Cardiac muscle cell (in vitro differentiated cells and primary cell): ENCODE data around the gene ZMPSTE24. TPM values are rescaled to one million over a fixed set of nuclear protein-coding genes. Genes with fewer than 3 reads are reported as not detected.
A peak's percentile ranks its signal among the peaks of the same experiment; 100 is the strongest.

Source experiments
- DNase-seq, 2 donors: peaks; one replicate each; pipeline versions ENCODE4 v3.0.0 to v3.0.0-alpha.2; 2010 to 2017; ENCODE audit warnings: low read depth in 1 of 2, low spot score in 1 of 2
- H3K27ac ChIP-seq: fragments of 200-600 bp; sonication (generic); 2 replicates; pipeline ENCODE4 v1.5.1; 2016
- H3K27me3 ChIP-seq: fragments of 200-600 bp; sonication (generic); 2 replicates; pipeline ENCODE4 v1.6.0; 2016; ENCODE audit warnings: control low read depth
- H3K36me3 ChIP-seq: fragments of 200-600 bp; sonication (generic); 2 replicates; pipeline ENCODE4 v1.5.1; 2016; ENCODE audit warnings: control low read depth
- H3K4me1 ChIP-seq: fragments of 200-600 bp; sonication (generic); 2 replicates; pipeline ENCODE4 v1.8.1; 2017; ENCODE audit warnings: low read depth, mild to moderate bottlenecking, mixed run types
- H3K4me3 ChIP-seq: fragments of 200-600 bp; sonication (generic); 2 replicates; pipeline ENCODE4 v1.5.1; 2016; ENCODE audit warnings: mild to moderate bottlenecking
- H3K9me3 ChIP-seq: fragments of 200-600 bp; sonication (generic); 2 replicates; pipeline ENCODE4 v1.5.1; 2017; ENCODE audit warnings: low read depth, mild to moderate bottlenecking, control low read depth
- polyA plus RNA-seq: library from polyadenylated mRNA; unstranded; fragments of >200 nt; fragmentation: Nextera tagmentation; extraction: Ambion mirVana; gene quantifications from 2 replicates; pipeline ENCODE4 v1.2.1, GENCODE V29; 2016
- total RNA-seq: library from RNA; depleted of rRNA; stranded (reverse); fragments of >200 nt; gene quantifications from 2 replicates; pipeline ENCODE4 v1.2.3, GENCODE V29; 2016
- TF ChIP-seq, protein P1 (sequence below): IDR thresholded peaks from 2 replicates; pipeline ENCODE4 v1.5.1; 2012; ENCODE audit warnings: low read depth, mild to moderate bottlenecking, low read length

The ZMPSTE24 gene
- total and polyA plus RNA-seq, 2 experiments from 2014 or later, result 8.4 to 24.0 TPM

DNA sequence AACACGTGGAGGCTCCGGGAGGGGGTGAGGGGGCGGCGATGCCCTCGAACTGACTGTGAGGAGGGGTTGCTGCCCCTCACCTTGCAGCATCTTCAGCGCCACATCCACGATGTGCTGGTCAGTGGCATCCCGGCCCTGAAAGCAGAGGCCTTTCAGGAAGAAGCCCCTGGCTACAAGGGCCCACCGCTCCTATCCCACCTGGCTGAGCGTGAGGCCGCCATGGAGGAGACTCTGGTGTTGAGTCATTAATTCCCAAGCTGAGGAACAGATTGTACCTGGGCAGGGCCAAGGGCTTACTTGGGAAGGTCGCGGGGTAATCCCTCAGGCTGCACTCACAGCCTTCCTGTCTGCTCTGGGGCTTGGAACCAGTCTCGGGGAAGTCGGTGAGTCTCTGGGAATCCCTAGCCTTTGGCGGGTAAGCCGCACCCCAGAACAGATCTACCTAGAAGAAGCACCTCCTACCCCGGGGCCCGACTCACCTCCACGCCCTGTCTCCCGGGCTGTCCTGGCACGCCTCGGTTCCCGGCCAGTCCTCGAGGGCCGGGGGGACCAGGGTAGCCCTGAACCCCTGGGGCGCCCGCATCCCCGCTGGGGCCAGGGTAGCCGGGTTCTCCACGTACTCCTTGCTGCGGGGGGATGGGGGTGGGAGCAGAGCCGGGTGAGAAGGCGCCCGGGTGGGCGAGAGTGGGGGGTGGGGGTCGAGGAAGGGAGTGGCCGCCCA is 45.2 kb downstream of the ZMPSTE24 start:
- no peaks in the 10 kb centered on the region for H3K9me3 ChIP-seq
- no peaks in the 10 kb centered on the region for H3K36me3 ChIP-seq
- H3K27me3 ChIP-seq, result no peaks in the 10 kb centered on the region
- no peaks in the 10 kb centered on the region for H3K4me1 ChIP-seq
- H3K4me3 ChIP-seq, result no peak overlapping the region
- no peak for DNase-seq
- no peak overlapping the region for H3K27ac ChIP-seq
- TF ChIP-seq, protein P1, sequence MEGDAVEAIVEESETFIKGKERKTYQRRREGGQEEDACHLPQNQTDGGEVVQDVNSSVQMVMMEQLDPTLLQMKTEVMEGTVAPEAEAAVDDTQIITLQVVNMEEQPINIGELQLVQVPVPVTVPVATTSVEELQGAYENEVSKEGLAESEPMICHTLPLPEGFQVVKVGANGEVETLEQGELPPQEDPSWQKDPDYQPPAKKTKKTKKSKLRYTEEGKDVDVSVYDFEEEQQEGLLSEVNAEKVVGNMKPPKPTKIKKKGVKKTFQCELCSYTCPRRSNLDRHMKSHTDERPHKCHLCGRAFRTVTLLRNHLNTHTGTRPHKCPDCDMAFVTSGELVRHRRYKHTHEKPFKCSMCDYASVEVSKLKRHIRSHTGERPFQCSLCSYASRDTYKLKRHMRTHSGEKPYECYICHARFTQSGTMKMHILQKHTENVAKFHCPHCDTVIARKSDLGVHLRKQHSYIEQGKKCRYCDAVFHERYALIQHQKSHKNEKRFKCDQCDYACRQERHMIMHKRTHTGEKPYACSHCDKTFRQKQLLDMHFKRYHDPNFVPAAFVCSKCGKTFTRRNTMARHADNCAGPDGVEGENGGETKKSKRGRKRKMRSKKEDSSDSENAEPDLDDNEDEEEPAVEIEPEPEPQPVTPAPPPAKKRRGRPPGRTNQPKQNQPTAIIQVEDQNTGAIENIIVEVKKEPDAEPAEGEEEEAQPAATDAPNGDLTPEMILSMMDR, result no peak

DNA sequence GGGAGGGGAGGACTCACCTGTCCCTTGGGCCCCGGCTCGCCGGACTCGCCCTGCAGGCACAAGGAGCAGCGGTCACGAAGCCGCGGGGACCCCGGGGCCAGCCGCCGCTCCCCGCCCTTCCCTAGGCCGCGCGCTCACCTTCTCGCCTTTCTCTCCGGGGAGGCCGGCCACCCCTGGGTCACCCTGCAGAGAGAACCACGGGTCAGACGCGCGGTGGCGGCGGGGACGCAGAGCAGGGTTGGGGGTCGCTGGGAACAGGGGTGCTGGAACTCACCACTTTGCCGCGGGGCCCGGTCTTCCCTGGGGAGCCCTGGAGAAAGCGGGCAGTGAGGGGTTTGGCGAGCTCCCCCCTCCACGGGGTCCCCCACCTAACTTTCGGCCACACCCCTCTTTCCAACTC is 45.8 kb downstream of the ZMPSTE24 start:
- no peaks in the 10 kb centered on the region for H3K27me3 ChIP-seq
- H3K4me3 ChIP-seq, result no peak overlapping the region
- H3K9me3 ChIP-seq, result no peaks in the 10 kb centered on the region
- H3K27ac ChIP-seq, result no peak overlapping the region
- no peaks in the 10 kb centered on the region for H3K4me1 ChIP-seq
- no peaks in the 10 kb centered on the region for H3K36me3 ChIP-seq
- no peak for DNase-seq
- TF ChIP-seq, protein P1, result no peak

DNA sequence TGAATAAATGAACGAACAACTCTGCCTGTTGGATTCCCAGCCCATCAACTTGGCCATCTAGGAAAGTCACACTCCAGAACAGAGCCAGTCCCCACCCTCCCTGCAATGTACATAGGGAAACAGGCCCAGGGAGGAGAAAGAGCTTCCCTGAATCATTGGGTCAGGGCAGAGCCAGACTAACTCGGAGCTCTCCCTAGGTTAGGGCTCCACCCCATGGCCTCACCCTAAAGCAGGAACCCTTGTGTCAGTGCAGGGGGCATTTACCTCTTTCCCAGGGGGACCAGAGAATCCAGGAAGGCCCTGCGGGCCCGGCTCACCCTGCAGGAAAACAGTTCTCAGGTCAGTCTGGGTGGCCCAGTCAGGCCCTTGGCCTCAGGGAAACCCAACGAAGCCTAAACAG is 47.4 kb downstream of the ZMPSTE24 start:
- H3K4me3 ChIP-seq, result no peak overlapping the region
- no peak overlapping the region for H3K27ac ChIP-seq
- H3K27me3 ChIP-seq, result no peaks in the 10 kb centered on the region
- H3K36me3 ChIP-seq, result no peaks in the 10 kb centered on the region
- H3K4me1 ChIP-seq, result no peaks in the 10 kb centered on the region
- peak in 1 of 2 donors; percentile 16 for DNase-seq
- TF ChIP-seq, protein P1, result no peak
- no peaks in the 10 kb centered on the region for H3K9me3 ChIP-seq

DNA sequence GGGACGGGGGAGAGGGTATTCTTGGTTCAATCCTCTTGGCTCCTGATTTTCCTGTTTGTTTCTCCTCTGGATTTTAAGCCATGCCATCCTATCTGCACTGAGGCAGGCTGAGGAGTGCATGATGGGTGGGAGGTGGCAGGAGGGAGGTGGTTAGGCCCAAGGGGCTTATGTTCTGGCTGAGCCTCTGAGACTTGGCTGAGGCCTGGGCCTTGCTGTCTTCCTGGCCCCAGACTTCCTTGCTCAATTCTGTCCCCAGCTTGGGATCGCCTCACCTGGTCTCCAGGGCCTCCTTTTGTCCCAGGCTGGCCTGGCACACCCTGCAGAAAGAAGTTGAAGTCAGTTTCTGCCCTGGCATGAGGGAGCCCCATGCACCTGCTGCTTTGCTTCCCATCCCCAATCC is 47.8 kb downstream of the ZMPSTE24 start:
- Histone ChIP-seq H3K27ac (no peak overlapping the region), H3K4me1 (no peaks in the 10 kb centered on the region), H3K4me3 (no peak overlapping the region), H3K9me3 (no peaks in the 10 kb centered on the region), H3K36me3 (no peaks in the 10 kb centered on the region), H3K27me3 (no peaks in the 10 kb centered on the region)
- TF ChIP-seq, protein P1, result no peak
- DNase-seq, result no peak

DNA sequence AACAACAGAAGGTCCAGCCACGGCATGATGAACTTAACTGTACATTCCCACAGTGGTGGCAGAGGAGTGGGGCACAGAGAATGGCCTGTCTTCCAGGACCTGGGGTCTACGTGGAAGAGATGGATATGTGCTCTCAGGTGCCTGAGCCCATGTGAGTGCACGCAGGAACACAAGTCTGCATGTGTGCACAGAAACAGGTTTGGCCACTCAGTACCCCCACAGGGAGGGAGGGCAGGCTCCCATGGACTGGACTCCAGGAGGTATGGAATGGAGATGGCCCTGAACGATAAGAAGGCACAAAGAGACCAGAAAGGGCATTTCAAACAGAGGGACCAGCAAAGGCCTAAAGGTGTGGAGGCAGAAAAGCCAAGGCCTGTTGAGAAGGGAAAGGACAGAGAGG is 48.3 kb downstream of the ZMPSTE24 start:
- no peak for DNase-seq
- H3K9me3 ChIP-seq, result no peaks in the 10 kb centered on the region
- no peaks in the 10 kb centered on the region for H3K27me3 ChIP-seq
- H3K4me1 ChIP-seq, result no peaks in the 10 kb centered on the region
- TF ChIP-seq, protein P1, result no peak
- no peak overlapping the region for H3K27ac ChIP-seq
- H3K4me3 ChIP-seq, result no peak overlapping the region
- H3K36me3 ChIP-seq, result no peaks in the 10 kb centered on the region

DNA sequence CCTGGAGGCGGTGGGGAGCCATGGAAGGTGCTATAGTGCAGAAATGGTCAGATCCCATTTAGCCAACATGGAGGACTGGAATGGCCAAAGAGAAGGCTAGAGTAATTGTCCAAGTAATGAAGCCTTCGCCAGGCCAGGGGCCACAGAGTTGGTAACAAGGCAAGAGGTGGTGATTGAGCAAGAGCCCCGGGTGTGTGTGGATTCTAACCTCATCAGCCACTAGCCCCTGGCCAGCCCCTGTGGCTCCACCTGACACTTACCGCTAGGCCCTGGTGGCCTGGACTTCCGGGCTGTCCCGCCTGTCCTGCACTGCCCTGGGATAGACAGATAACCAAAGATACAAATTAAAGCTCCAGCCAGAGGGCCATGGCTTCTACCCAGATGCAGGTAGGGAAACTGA is 49.1 kb downstream of the ZMPSTE24 start:
- Histone ChIP-seq H3K27me3 (no peaks in the 10 kb centered on the region), H3K36me3 (no peaks in the 10 kb centered on the region), H3K9me3 (no peaks in the 10 kb centered on the region), H3K4me3 (no peak overlapping the region), H3K4me1 (no peaks in the 10 kb centered on the region), H3K27ac (no peak overlapping the region)
- no peak for DNase-seq
- TF ChIP-seq, protein P1, result no peak
